MM.1S (cell line): Measurements from ENCODE around the gene COMP.

Source experiments
- EZH2 ChIP-seq: fragments of 300-600 bp; sonication (generic); optimal IDR thresholded peaks from 2 replicates; pipeline ENCODE3; 2017; ENCODE audit warnings: low read depth, mild to moderate bottlenecking, antibody characterized with exemption, low read length, mixed read lengths
- EZH2phosphoT487 ChIP-seq: fragments of 300-600 bp; sonication (generic); IDR thresholded peaks from 2 replicates; pipeline ENCODE4 v1.6.1; 2018; ENCODE audit warnings: antibody characterized with exemption, low read length
- TF ChIP-seq, protein P1 (sequence below): fragments of 300-600 bp; sonication (generic); IDR thresholded peaks from 2 replicates; pipeline ENCODE4 v1.5.1; 2016; ENCODE audit warnings: antibody characterized with exemption, low read length, mixed read lengths

GRCh38 chr19:18840288-18841267, 49.5 kb upstream of the COMP start:
- TF ChIP-seq, protein P1, sequence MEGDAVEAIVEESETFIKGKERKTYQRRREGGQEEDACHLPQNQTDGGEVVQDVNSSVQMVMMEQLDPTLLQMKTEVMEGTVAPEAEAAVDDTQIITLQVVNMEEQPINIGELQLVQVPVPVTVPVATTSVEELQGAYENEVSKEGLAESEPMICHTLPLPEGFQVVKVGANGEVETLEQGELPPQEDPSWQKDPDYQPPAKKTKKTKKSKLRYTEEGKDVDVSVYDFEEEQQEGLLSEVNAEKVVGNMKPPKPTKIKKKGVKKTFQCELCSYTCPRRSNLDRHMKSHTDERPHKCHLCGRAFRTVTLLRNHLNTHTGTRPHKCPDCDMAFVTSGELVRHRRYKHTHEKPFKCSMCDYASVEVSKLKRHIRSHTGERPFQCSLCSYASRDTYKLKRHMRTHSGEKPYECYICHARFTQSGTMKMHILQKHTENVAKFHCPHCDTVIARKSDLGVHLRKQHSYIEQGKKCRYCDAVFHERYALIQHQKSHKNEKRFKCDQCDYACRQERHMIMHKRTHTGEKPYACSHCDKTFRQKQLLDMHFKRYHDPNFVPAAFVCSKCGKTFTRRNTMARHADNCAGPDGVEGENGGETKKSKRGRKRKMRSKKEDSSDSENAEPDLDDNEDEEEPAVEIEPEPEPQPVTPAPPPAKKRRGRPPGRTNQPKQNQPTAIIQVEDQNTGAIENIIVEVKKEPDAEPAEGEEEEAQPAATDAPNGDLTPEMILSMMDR, result no peak
- TF ChIP-seq EZH2, result no peak
- TF ChIP-seq EZH2phosphoT487, result no peak
